ENCODE results near the gene ZNF226.

GRCh38 chr19:44196772-44197171 lies 31.9 kb downstream of the ZNF226 start:
- TF ChIP-seq POLR2AphosphoS5 (IDR thresholded peaks at IDR 0.05) (no peak), CTCF (IDR thresholded peaks at IDR 0.05) (no peak), POLR2A (IDR thresholded peaks at IDR 0.05) (no peak)

Data from upper lobe of left lung (tissue), 4 donors.